H1 (cell line): Measurements from ENCODE around the gene GJC2. TPM values are rescaled to one million over a fixed set of nuclear protein-coding genes. Genes with fewer than 3 reads are reported as not detected.

Experiments used
- CTCF ChIA-PET: fragments of 300-600 bp; sonication (Branson Sonifier 250); formaldehyde crosslinking; loops from one replicate; lab custom pipeline; 2021; ENCODE audit not compliant: partially characterized antibody; lab: Charles Lee
- POLR2A ChIA-PET: fragments of 300-600 bp; sonication (Branson Sonifier 250); formaldehyde crosslinking; loops from one replicate; lab custom pipeline; 2021; ENCODE audit warnings: inconsistent platforms; ENCODE audit not compliant: partially characterized antibody; lab: Charles Lee
- DNase-seq, 2 experiments: peaks; one replicate each; pipeline versions ENCODE4 v3.0.0 to v3.0.0-alpha.2; 2010 to 2022; ENCODE audit warnings: low spot score in 2 of 2, low read depth in 1 of 2, mixed read lengths in 1 of 2
- FAIRE-seq: peaks from 2 replicates; lab custom pipeline; 2011; peaks lifted over from hg19 to GRCh38; lab: Jason Lieb, UNC
- H2AFZ ChIP-seq: 2 replicates; pipeline ENCODE4 v1.8.1; 2012; ENCODE audit warnings: low read length, inconsistent platforms
- H2AK5ac ChIP-seq: 2 replicates; pipeline ENCODE4 v1.6.1; 2013; ENCODE audit warnings: low read depth, low read length
- H2BK120ac ChIP-seq: replicated peaks from 2 replicates; pipeline ENCODE3; 2013; ENCODE audit warnings: low read depth, low read length, inconsistent platforms
- H2BK12ac ChIP-seq: 2 replicates; pipeline ENCODE4 v1.6.1; 2013; ENCODE audit warnings: low read depth, low read length
- H2BK15ac ChIP-seq: 2 replicates; pipeline ENCODE4 v1.6.1; 2013; ENCODE audit warnings: low read length
- H2BK20ac ChIP-seq: 2 replicates; pipeline ENCODE4 v1.6.1; 2013; ENCODE audit warnings: low read length
- H2BK5ac ChIP-seq: 2 replicates; pipeline ENCODE4 v1.6.1; 2013; ENCODE audit warnings: low read depth, low read length
- H3K14ac ChIP-seq: 2 replicates; pipeline ENCODE4 v1.6.1; 2013; ENCODE audit warnings: inconsistent platforms; ENCODE audit not compliant: insufficient read length
- H3K18ac ChIP-seq: 2 replicates; pipeline ENCODE4 v1.6.1; 2013; ENCODE audit warnings: low read length; ENCODE audit errors: extremely low read depth
- H3K23ac ChIP-seq: 2 replicates; pipeline ENCODE4 v1.6.1; 2013; ENCODE audit warnings: inconsistent platforms; ENCODE audit not compliant: insufficient read length
- H3K23me2 ChIP-seq: 2 replicates; pipeline ENCODE4 v1.6.1; 2013; ENCODE audit warnings: low read depth, low read length
- H3K27ac ChIP-seq: 2 replicates; pipeline ENCODE4 v1.6.1; 2011; ENCODE audit warnings: low read depth, low read length, inconsistent platforms
- H3K27me3 ChIP-seq, 4 experiments: replicated peaks in 1 of 4; 1 replicate in 1 of 4; 2 replicates in 3 of 4; pipeline versions ENCODE4 v1.6.1 to v1.8.1; 2011 to 2013; ENCODE audit warnings: low read length in 3 of 4, mild to moderate bottlenecking in 3 of 4, inconsistent platforms in 2 of 4, mixed read lengths in 2 of 4, moderate library complexity in 1 of 4; ENCODE audit not compliant: control insufficient read depth in 3 of 4, insufficient read depth in 3 of 4; ENCODE audit errors: extremely low read depth in 1 of 4
- H3K36me3 ChIP-seq, 4 experiments: 2 replicates each; pipeline versions ENCODE4 v1.6.1 to v1.8.1; 2011 to 2013; ENCODE audit warnings: mild to moderate bottlenecking in 4 of 4, low read length in 3 of 4, moderate library complexity in 2 of 4, control low read depth in 1 of 4, inconsistent platforms in 1 of 4; ENCODE audit not compliant: insufficient read depth in 4 of 4, control insufficient read depth in 2 of 4
- H3K4ac ChIP-seq: replicated peaks from 2 replicates; pipeline ENCODE3; 2013; ENCODE audit warnings: low read length, low read depth, mixed read lengths, inconsistent platforms; ENCODE audit not compliant: insufficient read length
- H3K4me1 ChIP-seq, 4 experiments: replicated peaks in 1 of 4; 1 replicate in 1 of 4; 2 replicates in 3 of 4; pipeline versions ENCODE4 v1.6.1 to v1.8.1; 2011 to 2013; ENCODE audit warnings: low read length in 3 of 4, inconsistent platforms in 2 of 4, mixed read lengths in 1 of 4; ENCODE audit not compliant: insufficient read depth in 4 of 4, control insufficient read depth in 3 of 4
- H3K4me2 ChIP-seq, 2 experiments: 2 replicates each; pipeline versions ENCODE4 v1.6.1 to v1.8.1; 2011 to 2013; ENCODE audit warnings: low read depth in 2 of 2, low read length in 2 of 2, control low read depth in 1 of 2, inconsistent platforms in 1 of 2, mild to moderate bottlenecking in 1 of 2; ENCODE audit not compliant: insufficient read depth in 1 of 2
- H3K4me3 ChIP-seq, 4 experiments: fragments of 200-600, 300-600 bp in 1 of 4; sonication (generic), shearing (Covaris generic), sonication (Bioruptor Twin) in 1 of 4; 2 replicates each; pipeline versions ENCODE4 v1.5.1 to v1.8.1; 2011 to 2016; ENCODE audit warnings: low read length in 4 of 4, low read depth in 3 of 4, control low read depth in 2 of 4, inconsistent platforms in 2 of 4, mild to moderate bottlenecking in 2 of 4, mixed read lengths in 1 of 4, moderate library complexity in 1 of 4; ENCODE audit not compliant: insufficient read depth in 2 of 4; ENCODE audit errors: extremely low read depth in 1 of 4
- H3K56ac ChIP-seq: replicated peaks from 2 replicates; pipeline ENCODE3; 2013; ENCODE audit warnings: low read depth, mild to moderate bottlenecking, mixed read lengths, low read length, inconsistent platforms; ENCODE audit not compliant: insufficient read length
- H3K79me1 ChIP-seq: 2 replicates; pipeline ENCODE4 v1.6.1; 2013; ENCODE audit warnings: low read depth, low read length, control low read depth
- H3K79me2 ChIP-seq, 2 experiments: 2 replicates each; pipeline versions ENCODE4 v1.6.1 to v1.8.1; 2012 to 2013; ENCODE audit warnings: low read length in 2 of 2, mild to moderate bottlenecking in 2 of 2, inconsistent platforms in 1 of 2; ENCODE audit not compliant: insufficient read depth in 2 of 2, control insufficient read depth in 1 of 2
- H3K9ac ChIP-seq, 4 experiments: replicated peaks in 1 of 4; 1 replicate in 1 of 4; 2 replicates in 3 of 4; pipeline versions ENCODE4 v1.6.1 to v1.8.1; 2011 to 2013; ENCODE audit warnings: low read depth in 3 of 4, low read length in 3 of 4, control low read depth in 2 of 4, mild to moderate bottlenecking in 2 of 4, moderate library complexity in 2 of 4, inconsistent platforms in 1 of 4; ENCODE audit errors: extremely low read depth in 1 of 4
- H3K9me3 ChIP-seq, 2 experiments: 2 replicates each; pipeline versions ENCODE4 v1.6.1 to v1.8.1; 2012 to 2013; ENCODE audit warnings: mild to moderate bottlenecking in 2 of 2, moderate library complexity in 2 of 2, control low read depth in 1 of 2, inconsistent platforms in 1 of 2, low read depth in 1 of 2, low read length in 1 of 2, mixed read lengths in 1 of 2; ENCODE audit not compliant: insufficient read depth in 2 of 2
- H4K20me1 ChIP-seq, 2 experiments: replicated peaks in 1 of 2; 2 replicates each; pipeline versions ENCODE3 to v1.8.1; 2011 to 2013; ENCODE audit warnings: inconsistent platforms in 2 of 2, low read length in 2 of 2, mild to moderate bottlenecking in 1 of 2; ENCODE audit not compliant: insufficient read depth in 2 of 2, control insufficient read depth in 1 of 2
- H4K5ac ChIP-seq: 2 replicates; pipeline ENCODE4 v1.6.1; 2013; ENCODE audit warnings: low read length, low read depth, mixed read lengths, inconsistent platforms; ENCODE audit not compliant: insufficient read length
- H4K8ac ChIP-seq: 2 replicates; pipeline ENCODE4 v1.8.0; 2013; ENCODE audit warnings: mild to moderate bottlenecking, moderate library complexity, low read length, inconsistent platforms; ENCODE audit not compliant: insufficient read depth; ENCODE audit errors: extremely low read depth
- H4K91ac ChIP-seq: replicated peaks from 2 replicates; pipeline ENCODE3; 2013; ENCODE audit warnings: low read length, mixed read lengths, inconsistent platforms; ENCODE audit not compliant: insufficient read length
- CBX5 ChIP-seq: fragments of 300-800, 300-1000 bp; sonication (generic); IDR thresholded peaks from 2 replicates; pipeline ENCODE4 v1.7.1; 2016; ENCODE audit warnings: antibody characterized with exemption, low read length, low read depth
- CHD1 ChIP-seq: IDR thresholded peaks from 2 replicates; pipeline ENCODE4 v1.6.1; 2012; ENCODE audit warnings: low read depth, low read length, improper control_type of control experiment
- EZH2 ChIP-seq: fragments of 200-600 bp; sonication (generic); IDR thresholded peaks from 2 replicates; pipeline ENCODE4 v1.7.1; 2012; ENCODE audit warnings: low read depth, mild to moderate bottlenecking, moderate library complexity, low read length, inconsistent platforms; ENCODE audit not compliant: severe bottlenecking
- JUN ChIP-seq: IDR thresholded peaks from 2 replicates; pipeline ENCODE4 v1.6.1; 2011; ENCODE audit warnings: low read depth, mild to moderate bottlenecking, improper control_type of control experiment, low read length
- KDM5A ChIP-seq: fragments of 200-600 bp; IDR thresholded peaks from 2 replicates; pipeline ENCODE4 v1.7.1; 2012; ENCODE audit warnings: mild to moderate bottlenecking, low read length, inconsistent platforms, mixed read lengths
- TAF1 ChIP-seq: IDR thresholded peaks from 2 replicates; pipeline ENCODE4 v1.6.1; 2011; ENCODE audit warnings: mild to moderate bottlenecking, low read depth, low read length
- TBP ChIP-seq: IDR thresholded peaks from 2 replicates; pipeline ENCODE4 v1.6.1; 2011; ENCODE audit warnings: low read depth, low read length, improper control_type of control experiment
- WGBS, 2 experiments: shearing (Covaris generic) in 1 of 2; methylation state at CpG; one replicate each; pipeline versions ENCODE4 v1.1.6 to v1.1.7; 2013 to 2015; ENCODE audit warnings: low lambda C conversion rate in 2 of 2, mixed read lengths in 2 of 2, inconsistent platforms in 1 of 2, low coverage in 1 of 2, missing lambda C conversion rate in 1 of 2; ENCODE audit not compliant: insufficient replicate concordance in 2 of 2, insufficient coverage in 1 of 2, insufficient read length in 1 of 2; ENCODE audit errors: extremely low coverage in 1 of 2, missing lambda C conversion rate in 1 of 2; 5-methylcytosine and 5-hydroxymethylcytosine counted together
- polyA plus RNA-seq, 7 experiments: library from polyadenylated mRNA; depleted of rRNA in 3 of 7; stranded (reverse) in 5 of 7; unstranded in 2 of 7; fragments of >200 nt in 5 of 7; fragments of 200-250 nt in 2 of 7; gene quantifications; 1 replicate in 5 of 7; 2 replicates in 1 of 7; 4 replicates in 1 of 7; pipeline versions ENCODE4 v1.2.1 to v1.2.3, GENCODE V29; 2011 to 2013; ENCODE audit warnings: missing spikeins in 2 of 7, mixed read lengths in 2 of 7
- total RNA-seq: library from RNA; stranded (reverse); fragmentation: NEBNext Ultra II Directional; extraction: Animal tissue kit (Norgen Biotek cat#: 25700); gene quantifications from 2 replicates; pipeline ENCODE4 v1.2.1, GENCODE V29; 2021
- TF ChIP-seq, protein P1 (sequence below), 3 experiments: IDR thresholded peaks; 1 replicate in 2 of 3; 2 replicates in 1 of 3; pipeline versions ENCODE4 v1.5.1 to v1.6.1; 2011; ENCODE audit warnings: low read length in 3 of 3, mild to moderate bottlenecking in 3 of 3, inconsistent platforms in 2 of 3, low read depth in 1 of 3, moderate library complexity in 1 of 3; ENCODE audit not compliant: insufficient read depth in 1 of 3; ENCODE audit errors: control extremely low read depth in 1 of 3
- TF ChIP-seq, protein P2 (sequence below): IDR thresholded peaks from 2 replicates; pipeline ENCODE4 v1.6.1; 2011; ENCODE audit warnings: low read length, improper control_type of control experiment

Gene GJC2
- total and polyA plus RNA-seq, 2 of the 8 experiments (the other 6 are each of a cell fraction or from before 2014, with no cell fraction given), result 0.17 to 0.54 TPM

GRCh38 chr1:228147151-228147693 is 2.5 kb upstream of the GJC2 start:
- Histone ChIP-seq H3K56ac (no peak overlapping the region), H3K4ac (no peak overlapping the region), H3K4me2 (no peak overlapping the region), H3K79me2 (peaks cover 0 to 27% of the 10 kb centered on the region in 2 experiments; a peak in 3 of 4 replicates), H2BK20ac (no peak overlapping the region), H4K8ac (no peak overlapping the region), H4K20me1 (peaks cover 8 to 22% of the 10 kb centered on the region in 2 experiments), H4K91ac (no peak overlapping the region), H3K23ac (no peak overlapping the region), H3K23me2 (no peaks in the 10 kb centered on the region; the same call in 1 of the 2 replicates), H2AK5ac (no peak overlapping the region), H3K27ac (no peak overlapping the region), H2BK12ac (no peak overlapping the region), H3K14ac (no peak overlapping the region), H2BK15ac (no peak overlapping the region), H2BK5ac (no peak overlapping the region), H3K27me3 (no peaks in the 10 kb centered on the region), H3K4me3 (no peak overlapping the region), H3K18ac (no peak overlapping the region), H4K5ac (no peak overlapping the region), H3K79me1 (peaks cover 11% of the 10 kb centered on the region), H3K4me1 (peaks cover 0 to 10% (median 4%) of the 10 kb centered on the region in 4 experiments; a peak in 1 of 7 replicates), H2AFZ (no peak overlapping the region), H2BK120ac (no peak overlapping the region), H3K9me3 (no peaks in the 10 kb centered on the region), H3K36me3 (no peaks in the 10 kb centered on the region), H3K9ac (no peak overlapping the region)
- no peak for DNase-seq
- no peak for FAIRE-seq
- POLR2A ChIA-PET, result no interaction called here
- 92% methylated on average over 11 of the region's 20 CpGs; no CpG with 5 or more reads in 1 of the 2 experiments for WGBS, 2 experiments
- CTCF ChIA-PET, result interaction anchor here (2.0 kb wide), 1 partner anchor 16 kb away, joined by 7 read pairs; no protein-coding TSS in a partner anchor
- TF ChIP-seq TBP (no peak), EZH2 (no peak), CBX5 (no peak), TAF1 (no peak), CHD1 (no peak), KDM5A (no peak), JUN (no peak)
- TF ChIP-seq, protein P1, sequence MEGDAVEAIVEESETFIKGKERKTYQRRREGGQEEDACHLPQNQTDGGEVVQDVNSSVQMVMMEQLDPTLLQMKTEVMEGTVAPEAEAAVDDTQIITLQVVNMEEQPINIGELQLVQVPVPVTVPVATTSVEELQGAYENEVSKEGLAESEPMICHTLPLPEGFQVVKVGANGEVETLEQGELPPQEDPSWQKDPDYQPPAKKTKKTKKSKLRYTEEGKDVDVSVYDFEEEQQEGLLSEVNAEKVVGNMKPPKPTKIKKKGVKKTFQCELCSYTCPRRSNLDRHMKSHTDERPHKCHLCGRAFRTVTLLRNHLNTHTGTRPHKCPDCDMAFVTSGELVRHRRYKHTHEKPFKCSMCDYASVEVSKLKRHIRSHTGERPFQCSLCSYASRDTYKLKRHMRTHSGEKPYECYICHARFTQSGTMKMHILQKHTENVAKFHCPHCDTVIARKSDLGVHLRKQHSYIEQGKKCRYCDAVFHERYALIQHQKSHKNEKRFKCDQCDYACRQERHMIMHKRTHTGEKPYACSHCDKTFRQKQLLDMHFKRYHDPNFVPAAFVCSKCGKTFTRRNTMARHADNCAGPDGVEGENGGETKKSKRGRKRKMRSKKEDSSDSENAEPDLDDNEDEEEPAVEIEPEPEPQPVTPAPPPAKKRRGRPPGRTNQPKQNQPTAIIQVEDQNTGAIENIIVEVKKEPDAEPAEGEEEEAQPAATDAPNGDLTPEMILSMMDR (IDR thresholded peaks at IDR 0.05; ENCODE audit: control extremely low read depth in 1 of 3, insufficient read depth in 1 of 3, low read depth in 1 of 3, low read length in 3 of 3), result no peak
- TF ChIP-seq, protein P2, sequence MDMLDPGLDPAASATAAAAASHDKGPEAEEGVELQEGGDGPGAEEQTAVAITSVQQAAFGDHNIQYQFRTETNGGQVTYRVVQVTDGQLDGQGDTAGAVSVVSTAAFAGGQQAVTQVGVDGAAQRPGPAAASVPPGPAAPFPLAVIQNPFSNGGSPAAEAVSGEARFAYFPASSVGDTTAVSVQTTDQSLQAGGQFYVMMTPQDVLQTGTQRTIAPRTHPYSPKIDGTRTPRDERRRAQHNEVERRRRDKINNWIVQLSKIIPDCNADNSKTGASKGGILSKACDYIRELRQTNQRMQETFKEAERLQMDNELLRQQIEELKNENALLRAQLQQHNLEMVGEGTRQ, result no peak
